ENCODE measurements around the gene HDAC10.
"Not testable (repeated sequence)": the region's sequence is repeated elsewhere in the genome, so short reads cannot be mapped to it uniquely, and the experiment has no call there.

The HDAC10 gene

DNA sequence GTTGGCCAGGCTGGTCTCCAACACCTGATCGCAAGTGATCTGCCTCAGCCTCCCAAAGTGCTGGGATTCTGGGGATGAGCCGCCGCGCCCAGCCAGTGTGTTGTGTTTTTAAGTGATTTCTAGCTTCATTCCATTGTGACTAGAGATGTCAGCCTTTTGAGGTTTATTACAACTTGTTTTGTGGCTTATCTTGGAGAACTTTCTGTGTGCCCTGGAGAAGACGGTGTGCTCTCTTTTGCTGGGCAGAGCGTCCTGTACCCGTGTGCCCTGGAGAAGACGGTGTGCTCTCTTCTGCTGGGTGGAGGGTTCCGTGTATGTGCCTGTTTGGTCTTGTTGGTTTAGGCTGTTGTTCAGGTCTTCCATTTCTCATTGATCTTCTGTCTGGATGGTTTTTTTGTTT is 37.8 kb downstream of the HDAC10 start:
- no peak for DNase-seq

DNA sequence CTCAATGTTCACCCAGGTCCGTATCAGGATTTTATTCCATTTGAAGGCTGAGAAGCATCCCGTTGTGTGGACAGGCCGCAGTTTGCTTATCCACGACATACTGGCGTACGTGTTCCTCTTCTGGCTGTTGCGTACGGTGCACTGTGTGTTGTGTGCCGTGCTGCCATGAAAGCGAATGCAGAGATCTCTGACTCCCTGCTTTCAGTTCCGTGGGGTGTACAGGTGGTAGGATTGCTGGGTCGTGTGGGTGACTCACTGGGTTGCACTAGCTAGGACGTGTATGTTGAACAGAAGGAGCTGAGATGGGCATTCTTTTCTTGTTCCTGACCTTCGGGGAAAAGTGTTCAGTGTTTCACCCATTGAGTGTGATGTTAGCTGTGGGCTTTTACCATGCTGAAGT is 39.9 kb downstream of the HDAC10 start:
- no peak for DNase-seq

DNA sequence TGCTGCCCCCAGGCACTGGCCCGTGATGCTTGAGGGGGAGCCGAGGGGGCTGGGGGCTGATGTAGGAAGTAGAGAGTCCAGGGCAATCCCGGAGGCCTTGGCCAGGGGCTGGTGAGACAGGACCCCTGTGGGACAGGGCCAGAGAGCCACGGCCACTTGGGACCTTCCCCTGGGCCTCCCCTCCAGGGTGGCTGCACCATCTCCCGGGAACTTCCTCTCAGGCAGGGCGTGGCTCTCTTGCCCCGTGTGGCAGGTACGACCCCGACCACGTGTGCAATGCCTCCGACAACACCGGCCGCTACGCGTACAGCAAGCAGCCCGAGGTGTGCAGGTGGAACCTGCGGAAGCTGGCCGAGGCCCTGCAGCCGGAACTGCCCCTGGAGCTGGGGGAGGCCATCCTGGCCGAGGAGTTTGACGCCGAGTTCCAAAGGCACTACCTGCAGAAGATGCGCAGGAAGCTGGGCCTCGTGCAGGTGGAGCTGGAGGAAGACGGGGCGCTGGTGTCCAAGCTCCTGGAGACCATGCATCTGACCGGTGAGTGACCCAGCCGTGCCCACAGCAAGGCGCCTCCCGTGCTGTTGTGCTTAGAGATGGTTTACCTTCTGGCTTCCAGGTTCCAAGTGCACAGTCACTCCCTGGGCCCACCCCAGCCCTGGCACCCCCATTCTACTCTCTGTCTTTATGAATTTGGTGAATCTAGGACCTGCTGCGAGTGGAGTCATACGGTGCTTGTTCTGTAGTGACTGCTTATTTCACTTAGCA is 40.5 kb downstream of the HDAC10 start:
- no peak for DNase-seq

DNA sequence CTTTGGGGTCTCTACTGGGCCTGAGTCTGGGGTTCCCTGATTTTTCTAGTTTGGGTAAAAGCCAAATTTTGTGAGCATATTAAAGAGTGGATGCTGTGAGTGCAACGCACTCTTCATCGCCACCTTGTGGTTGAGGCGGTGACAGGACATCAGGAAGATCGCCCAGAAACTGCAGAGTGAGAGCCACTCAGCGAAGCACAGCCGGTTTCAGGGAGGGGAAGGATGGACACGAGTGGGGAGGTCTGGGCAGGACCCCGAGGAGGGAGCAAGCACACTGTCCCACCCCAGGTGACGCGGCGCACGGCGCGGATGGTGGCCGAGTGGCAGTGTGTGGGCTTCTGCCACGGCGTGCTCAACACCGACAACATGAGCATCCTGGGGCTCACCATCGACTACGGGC is 41.2 kb downstream of the HDAC10 start:
- DNase-seq: no peak

DNA sequence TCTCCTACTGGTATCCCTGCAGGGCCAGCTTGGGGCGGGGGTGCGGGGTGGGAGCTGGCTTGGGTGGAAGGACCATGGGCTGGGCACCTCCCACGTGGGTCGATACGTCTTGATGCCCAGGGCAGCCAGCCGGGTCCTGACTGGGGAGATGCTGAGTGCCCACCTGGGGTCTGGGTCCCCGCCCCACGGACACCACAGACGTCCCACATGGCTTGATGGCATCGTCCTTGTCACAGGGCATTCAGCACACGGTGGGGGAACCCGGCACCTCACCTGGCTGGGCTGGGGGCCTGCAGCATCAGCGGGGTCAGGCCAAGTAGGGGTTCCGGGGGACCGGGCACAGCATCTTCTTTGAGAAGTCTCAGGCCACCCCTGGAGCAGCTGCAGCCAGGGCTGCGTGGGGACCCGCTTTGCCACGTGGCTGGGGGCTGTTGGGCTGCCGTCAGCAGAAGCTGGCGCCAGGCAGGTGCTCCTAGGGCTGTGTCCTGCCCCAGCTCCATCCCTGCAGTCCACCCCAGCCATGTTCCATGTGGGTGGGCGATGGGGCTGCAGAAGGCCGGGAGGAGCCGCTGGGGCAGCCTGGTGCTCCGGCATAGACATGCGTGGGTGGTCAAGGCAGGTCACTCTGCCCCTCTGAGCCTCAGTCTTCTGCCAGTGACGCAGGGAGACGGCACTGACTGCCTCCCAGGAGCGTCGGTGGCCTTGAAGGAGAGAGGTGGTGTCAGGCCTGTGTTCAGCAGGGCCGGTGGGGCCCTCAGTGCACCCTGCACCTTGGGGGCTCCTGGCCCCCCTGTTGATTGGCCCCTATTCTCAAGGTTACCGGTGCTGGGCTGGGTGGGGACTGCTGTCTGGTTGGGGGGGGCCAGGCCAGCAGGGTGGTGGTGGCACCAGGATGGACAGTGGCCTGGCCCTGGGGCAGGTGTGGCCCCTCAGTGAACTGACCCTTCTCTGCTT is 41.8 kb downstream of the HDAC10 start:
- DNase-seq: no peak

DNA sequence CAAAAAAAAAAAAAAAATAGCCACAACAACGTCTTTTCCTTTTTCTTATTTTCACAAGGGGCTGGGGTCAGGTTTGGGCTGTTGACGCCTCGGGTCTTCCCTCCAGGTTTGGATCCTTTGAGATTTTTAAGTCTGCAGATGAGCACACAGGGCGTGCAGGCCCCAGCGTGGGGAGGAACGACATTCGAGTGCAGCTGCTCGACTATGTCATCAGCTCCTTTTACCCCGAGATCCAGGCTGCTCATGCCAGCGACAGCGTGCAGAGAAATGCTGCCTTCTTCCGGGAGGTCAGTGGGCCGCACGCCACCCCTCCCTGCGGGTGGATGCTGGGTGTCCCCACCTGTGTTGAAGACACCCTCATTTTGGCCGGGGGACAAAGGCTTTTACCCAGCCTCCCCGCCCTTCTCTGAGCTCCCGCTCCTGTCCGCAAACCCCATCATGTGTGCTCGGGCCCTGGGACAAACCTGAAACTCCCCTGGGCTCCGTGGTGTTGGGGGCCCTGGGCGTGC is 42.6 kb downstream of the HDAC10 start:
- DNase-seq: no peak

DNA sequence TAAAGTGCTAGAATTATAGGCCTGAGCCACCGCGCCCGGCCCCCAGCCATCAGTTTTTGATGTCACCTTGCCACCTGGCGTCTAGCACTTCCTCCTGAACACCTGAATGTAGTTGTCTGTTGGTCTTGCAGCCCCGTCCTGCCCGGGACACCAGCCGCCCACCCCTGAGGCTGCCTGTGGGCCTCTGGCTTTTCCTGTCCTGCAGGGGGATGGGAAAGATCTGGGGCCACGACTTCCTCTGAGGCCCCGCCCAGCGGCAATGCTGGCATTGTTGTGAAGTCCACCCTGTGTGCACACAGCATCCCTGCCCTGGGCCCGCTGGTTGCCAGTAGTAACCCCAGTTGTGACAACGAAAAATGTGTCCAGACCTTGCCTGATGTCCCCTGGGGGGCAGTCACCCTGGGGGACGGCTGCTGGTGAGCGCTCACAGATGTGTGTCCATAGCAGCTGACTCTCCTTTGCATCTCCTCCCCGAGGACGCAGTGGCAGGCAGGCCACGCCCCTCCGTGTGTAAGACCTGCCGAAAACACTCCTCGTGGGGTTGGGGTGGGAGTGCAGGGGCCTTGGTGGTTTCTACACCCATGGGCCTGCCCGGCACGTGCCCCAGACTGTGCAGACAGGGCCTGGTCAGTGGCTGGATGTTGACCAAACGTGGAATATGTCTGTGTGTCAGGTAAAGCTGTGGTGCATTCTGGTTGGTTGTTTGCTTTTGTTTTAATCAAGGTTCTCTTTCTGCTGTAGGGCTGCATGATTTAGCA is 43.5 kb downstream of the HDAC10 start:
- DNase-seq: no peak

DNA sequence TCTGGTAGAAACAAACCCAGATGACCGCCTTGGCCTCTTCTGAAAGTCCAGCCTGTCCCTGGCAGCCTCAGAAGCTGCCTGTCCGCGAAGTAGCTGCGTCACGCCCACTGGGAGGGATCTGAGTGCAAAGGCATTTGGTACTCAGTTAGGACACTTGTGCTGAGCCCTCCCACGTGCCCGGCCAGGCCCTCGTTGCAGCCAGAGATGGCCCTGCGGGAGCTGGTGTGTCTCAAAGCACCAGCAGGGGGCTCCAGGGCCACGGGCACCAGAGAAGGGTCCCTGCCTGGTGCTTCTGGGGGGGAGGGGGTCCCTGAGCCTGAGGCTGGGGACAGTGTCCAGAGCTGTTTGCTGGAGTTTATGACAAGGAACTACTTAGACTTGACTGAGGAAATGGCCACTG is 44.5 kb downstream of the HDAC10 start:
- DNase-seq: no peak

DNA sequence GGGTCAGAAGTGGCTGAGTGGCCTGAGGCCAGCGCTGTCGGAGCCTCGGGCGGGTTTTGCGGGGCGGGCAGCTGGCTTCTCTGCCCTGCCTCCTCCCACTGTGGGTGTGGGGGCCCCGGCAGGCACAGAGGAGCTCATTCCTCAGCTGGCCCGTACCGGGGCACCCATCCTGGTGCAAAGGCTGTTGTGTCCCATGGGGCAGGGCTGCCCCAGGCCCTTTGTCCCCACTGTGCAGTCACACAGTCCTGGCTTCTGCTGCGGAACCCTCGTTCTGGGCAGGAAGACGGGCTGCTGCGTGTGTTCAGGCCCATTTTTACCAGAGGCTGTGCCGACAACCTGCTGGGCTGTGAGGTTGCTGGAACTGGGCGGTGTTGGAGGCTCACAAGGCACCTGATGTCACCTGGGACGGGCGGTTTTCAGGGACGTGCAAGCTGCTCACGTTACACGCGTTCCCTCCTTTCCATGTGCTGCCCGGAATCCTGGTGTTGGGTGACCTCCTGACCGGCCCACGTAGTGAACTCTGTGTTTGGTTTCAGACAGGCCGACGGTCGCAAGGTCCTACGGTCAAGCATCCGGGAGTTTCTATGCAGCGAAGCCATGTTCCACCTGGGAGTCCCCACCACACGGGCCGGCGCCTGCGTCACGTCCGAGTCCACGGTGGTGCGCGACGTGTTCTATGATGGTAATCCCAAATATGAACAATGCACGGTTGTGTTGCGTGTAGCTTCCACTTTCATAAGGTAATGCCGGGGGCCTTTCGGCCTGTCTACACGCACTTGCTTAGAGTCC is 45.1 kb downstream of the HDAC10 start:
- no peak for DNase-seq

DNA sequence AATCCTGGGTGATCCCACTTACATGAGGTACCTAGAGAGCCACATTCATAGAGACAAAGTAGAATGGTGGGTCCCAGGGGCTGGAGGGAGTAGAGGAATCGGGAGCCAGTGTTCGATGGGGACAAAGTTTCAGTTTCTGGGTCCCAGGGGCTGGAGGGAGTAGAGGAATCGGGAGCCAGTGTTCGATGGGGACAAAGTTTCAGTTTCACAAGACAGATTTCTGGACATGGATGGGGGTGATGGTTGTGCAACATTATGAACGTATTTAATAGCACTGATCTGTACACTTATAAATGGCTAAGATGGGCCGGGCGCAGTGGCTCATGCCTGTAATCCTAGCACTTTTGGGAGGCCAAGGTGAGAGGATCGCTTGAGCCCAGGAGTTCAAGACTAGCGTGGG is 46.1 kb downstream of the HDAC10 start:
- not testable (repeated sequence) for DNase-seq

DNA sequence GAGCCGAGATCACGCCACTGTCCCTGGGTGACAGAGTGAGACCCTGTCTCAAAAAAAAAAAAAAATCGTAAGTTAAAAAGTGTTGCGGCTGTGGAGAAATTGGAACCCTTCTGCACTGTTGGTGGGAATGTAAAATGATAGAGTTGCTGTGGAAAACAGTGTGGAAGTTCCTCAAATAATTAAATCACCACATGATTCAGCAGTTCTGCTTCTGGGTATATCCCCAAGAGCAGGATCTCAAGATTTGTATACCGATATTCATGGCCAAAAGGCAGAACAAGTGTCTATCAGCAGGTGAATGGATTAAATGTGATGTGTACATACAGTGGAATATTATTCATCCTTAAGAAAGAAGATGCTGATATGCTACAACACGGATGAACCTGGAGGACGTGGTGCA is 46.5 kb downstream of the HDAC10 start:
- no peak for DNase-seq

DNA sequence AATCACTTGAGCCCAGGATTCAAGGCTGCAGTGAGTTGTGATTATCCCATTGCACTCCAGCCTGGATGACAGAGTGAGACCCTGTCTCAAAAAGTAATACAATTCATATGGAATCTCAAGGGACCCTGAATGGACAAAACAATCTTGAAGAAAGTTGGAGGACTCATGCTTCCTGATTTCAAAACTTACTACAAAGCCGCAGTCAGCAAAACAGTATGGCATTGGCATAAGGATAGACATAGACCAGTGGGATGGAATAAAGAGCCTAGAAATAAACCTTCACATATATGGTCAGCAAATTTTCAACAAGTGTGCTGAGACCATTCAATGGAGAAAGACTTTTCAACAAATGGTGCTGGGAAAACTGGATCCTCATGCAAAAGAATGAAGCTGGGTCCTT is 47.8 kb downstream of the HDAC10 start:
- no peak for DNase-seq

DNA sequence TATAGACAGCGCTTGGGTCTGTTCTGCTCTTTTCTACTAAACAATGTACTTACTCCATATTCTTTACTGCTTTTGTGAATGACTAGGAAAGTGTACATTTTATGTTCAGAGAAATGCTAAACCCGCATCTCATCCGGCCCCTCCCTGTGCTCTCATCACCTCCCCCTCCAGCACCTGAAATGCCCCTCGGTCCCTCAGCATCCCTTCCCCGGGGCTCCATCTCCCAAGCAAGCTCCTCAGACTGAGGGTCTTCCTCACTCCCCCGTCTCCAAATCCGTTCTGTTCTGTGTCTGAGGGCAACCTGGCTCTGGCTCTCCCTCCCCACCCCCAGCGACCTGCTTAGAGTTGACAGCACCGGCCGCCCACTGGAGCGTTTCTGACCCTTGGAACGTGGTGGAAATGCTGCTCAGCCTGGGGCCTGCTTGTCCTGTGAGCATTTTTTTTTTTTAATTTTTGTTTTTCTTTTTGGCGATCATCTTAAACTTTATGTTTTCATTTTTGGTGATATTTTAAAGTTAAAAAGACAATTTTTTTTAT is 48.9 kb downstream of the HDAC10 start:
- DNase-seq: no peak

DNA sequence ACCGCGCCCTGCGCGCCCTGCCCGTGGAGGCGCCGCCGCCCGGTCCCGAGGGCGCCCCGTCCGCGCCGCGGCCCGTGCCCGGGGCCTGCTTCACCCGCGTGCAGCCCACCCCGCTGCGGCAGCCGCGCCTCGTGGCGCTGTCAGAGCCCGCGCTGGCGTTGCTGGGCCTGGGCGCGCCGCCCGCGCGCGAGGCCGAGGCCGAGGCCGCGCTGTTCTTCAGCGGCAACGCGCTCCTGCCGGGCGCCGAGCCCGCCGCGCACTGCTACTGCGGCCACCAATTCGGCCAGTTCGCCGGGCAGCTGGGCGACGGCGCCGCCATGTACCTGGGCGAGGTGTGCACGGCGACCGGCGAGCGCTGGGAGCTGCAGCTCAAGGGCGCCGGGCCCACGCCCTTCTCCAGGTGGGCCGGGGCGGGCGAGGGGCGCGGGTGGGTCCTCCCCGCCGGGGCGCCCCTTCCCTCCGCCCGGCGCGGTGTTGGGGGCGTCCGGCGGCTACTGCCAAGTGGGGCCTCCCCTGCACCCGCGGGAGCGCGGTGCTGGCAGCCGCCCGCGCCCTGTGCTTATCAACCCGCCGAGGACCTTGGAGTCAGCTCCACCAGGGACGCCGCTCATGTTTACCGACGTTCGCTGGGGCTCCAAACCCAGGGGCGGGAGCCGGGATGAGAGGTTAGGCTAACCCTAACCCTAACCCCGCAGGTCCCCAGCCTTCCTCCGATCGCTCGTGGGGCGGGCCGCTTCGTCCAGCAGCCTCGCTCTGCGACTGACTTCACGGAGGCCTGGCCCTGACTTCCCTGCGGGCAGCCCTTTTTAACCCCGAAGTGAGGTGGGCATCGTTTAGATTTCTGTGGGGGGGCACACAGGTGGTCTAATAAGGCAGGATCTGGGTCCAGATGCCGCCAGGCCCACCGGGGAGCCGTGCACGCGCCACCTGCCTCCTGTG is 49.6 kb downstream of the HDAC10 start:
- no peak for DNase-seq

DNA sequence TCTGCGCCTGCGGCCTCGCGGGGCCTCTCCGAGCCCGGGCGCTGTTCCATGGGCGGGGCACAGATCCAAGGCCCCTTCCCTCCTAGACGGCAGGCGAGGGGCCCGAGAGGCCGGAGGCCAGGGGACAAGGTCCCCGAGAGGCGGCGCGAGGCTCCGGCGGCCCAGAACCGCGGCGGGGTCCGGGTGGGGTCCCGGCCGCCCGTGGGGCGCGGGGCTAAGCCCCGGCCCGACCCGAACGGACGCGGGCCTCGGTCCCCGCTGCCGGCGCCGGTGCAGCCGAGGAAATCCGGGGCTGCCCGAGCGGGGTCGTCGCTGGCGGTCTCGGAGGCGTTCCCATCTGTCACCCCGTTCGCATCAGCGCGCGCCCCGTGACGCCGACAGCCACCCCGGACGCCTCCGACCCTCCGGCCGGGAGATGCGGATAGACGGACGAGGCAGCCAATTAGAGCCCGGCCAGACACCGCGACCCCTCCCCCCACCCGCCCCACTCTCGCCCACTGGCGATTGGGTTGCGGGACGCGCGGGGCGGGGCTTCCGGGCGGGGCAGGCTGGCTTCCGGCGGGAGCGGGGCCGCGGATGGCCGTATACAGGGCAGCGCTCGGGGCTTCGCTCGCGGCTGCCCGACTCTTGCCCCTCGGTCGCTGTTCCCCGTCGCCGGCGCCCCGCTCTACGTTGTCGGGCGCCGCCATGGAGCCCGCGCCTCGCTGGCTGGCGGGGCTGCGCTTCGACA is 50.4 kb downstream of the HDAC10 start, which contains the start of gene SELENOO:
Gene SELENOO (plus strand): TSS at position 551 of the 730 bp plus-strand sequence. CDS start 26 bp downstream, at position 577.
- no peak for DNase-seq

DNA sequence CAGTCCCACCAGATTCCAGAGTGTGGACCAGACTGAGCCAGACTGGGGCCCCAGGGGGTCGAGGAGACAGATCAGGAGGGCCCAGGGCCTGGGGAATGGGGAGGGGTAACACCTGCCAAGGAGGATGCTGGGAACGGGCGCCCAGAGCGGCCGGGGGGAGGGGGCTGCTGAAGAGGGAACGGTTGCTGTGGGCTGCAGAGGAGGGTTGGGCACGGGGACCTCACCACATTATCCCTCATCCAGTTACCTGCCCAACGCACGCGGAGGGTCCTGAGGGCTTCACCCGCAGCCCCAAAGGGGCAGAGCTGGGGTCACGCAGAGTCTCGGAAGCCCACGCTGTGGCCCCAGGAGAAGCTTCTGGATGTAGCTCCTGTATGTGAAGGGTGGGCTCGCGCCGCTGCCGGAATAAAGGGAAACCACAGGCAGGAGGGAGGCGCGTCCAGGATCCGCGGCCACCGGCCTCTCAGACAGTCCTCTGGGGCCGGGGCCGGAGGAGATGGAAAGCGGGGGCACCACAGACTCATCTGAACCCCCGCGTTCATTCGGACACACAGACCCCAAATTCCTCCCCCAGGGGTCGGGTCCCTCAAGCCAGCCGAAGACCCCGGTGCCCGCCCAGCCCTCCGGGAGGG is 51.1 kb downstream of the HDAC10 start:
- DNase-seq: no peak

DNA sequence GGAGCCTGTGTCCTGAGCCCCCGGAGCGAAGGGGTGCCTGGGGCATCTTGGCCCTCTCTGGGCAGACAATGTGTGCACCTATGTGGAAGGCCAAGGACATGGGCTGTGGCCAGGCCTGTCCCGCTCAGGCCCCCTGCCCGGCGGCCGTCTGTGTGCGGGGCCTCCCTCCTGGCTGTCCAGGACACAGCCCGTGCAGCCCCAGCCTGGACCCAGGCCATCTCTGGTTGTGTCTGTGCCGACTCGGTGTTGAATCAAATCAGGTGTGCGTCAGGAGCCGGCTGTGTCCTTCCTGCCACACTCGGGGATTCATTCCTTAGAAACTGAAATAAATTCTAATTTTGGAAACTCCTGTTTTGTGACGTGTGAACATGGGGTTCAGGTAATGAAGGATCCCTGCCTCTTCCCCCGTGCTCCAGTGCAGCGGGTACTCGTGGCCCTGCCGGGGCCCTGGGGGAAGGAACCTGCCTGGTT is 51.8 kb downstream of the HDAC10 start:
- DNase-seq: no peak

DNA sequence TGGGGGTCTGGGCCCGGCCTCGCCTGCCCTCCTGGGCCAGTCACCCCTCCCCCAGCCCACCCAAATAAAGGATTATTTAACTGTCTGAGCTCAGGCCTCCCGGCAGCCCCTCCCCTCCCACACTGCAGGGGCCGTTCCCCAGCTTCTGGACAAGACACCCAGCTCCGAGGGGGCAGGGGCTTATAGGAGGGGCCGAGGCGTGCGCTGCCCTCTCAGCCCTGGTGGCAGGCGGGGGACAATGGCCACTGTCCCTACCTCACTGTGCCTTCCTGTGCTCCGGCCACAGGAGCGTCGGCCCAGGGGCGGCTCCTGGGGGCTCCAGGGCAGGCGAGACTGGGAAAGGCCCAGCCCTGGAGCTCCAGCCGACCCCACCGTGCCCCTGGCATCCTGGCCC is 52.4 kb downstream of the HDAC10 start:
- no peak for DNase-seq

DNA sequence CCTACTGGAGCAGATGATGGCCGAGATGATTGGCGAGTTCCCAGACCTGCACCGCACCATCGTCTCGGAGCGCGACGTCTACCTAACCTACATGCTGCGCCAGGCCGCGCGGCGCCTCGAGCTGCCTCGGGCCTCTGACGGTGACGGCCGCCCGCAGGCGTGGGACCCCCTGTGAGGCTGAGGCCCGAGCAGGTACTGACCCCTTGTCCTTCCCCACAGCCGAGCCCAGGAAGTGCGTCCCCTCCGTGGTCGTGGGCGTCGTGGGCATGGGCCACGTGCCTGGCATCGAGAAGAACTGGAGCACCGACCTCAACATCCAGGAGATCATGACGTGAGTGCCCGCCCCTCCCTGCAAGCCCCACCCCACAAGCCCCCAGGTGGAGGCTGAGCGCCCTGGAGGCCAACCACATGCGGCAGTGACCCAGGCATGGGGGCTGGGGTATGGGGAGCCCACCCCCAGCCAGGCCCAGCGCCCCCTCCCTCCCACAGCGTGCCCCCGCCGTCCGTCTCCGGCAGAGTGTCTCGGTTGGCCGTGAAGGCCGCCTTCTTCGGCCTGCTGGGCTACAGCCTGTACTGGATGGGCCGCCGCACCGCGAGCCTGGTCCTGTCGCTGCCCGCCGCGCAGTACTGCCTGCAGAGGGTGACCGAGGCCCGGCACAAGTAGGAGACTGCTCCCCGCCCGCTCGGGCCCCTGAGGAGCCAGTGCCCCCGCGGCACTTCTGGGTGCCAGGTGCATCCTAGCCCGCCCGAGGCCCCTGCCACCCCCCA is 53.0 kb downstream of the HDAC10 start:
- DNase-seq: no peak
